ENCODE data around the gene COG2.
"Not testable (repeated sequence)": the region's sequence is repeated elsewhere in the genome, so short reads cannot be mapped to it uniquely, and the experiment has no call there.

COG2 gene, protein sequence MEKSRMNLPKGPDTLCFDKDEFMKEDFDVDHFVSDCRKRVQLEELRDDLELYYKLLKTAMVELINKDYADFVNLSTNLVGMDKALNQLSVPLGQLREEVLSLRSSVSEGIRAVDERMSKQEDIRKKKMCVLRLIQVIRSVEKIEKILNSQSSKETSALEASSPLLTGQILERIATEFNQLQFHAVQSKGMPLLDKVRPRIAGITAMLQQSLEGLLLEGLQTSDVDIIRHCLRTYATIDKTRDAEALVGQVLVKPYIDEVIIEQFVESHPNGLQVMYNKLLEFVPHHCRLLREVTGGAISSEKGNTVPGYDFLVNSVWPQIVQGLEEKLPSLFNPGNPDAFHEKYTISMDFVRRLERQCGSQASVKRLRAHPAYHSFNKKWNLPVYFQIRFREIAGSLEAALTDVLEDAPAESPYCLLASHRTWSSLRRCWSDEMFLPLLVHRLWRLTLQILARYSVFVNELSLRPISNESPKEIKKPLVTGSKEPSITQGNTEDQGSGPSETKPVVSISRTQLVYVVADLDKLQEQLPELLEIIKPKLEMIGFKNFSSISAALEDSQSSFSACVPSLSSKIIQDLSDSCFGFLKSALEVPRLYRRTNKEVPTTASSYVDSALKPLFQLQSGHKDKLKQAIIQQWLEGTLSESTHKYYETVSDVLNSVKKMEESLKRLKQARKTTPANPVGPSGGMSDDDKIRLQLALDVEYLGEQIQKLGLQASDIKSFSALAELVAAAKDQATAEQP

DNA sequence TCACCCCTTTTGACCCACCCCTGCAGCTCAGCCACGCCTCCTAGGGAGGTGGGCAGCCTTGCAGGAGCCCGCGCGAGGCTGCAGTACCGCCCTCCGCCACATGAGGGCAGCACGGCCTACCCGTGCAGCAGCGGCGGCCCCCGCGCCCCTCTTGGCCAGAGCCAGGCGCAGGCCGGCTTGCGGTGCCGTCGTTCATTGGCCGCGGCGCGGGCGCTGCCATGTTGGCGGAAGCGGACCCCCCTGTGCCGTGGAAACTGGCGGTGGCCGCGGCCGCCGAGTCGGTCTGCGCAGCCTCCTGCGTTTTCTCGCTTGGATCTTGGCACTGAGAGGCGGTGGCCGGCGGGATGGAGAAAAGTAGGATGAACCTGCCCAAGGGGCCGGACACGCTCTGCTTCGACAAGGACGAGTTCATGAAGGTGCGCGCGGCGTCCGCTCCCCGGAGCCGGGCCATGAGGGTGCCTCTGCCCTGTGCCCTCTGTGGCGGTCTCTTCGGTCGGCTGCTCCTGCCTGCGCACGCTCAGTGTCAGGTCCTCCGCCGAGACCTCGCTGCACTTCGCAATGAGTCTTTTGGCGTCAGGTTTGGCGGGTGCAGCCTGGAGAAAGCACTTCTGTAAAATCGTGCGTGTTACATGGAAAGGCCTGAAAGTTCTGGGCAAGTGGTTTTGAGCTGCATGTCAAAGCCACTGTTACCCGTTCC is at the start of gene COG2:
Gene COG2 (plus strand): TSS at position 219 of the 697 bp plus-strand sequence. CDS start 126 bp downstream, at position 345.
- peak; percentile 92 for DNase-seq

DNA sequence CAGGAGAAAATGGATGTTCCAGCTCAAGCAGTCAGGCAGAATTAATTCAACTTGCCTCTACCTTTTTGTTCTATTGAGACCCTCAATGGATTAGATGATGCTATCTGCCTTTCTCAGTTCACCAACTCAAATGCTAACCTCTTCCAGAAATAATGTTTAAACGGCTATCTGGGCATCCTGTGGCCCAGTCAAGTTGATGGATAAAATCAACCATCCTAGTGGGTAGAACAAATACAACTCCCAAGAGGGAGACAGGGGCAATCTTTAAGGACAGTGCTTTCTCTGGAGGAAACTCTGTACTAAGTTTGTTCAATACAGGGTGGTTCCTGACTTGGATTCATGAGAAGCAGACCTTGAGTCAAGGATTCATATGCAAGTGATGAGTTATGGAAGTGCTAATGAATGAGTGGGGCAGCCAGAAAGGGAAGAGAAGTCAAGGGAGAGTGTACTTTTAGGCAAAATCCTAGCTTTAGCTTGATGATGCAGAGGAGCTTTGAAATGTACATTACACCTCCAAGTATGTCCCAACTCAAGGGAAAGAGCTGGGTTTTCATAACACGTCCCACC is 49.4 kb upstream of the COG2 start:
- DNase-seq = no peak

DNA sequence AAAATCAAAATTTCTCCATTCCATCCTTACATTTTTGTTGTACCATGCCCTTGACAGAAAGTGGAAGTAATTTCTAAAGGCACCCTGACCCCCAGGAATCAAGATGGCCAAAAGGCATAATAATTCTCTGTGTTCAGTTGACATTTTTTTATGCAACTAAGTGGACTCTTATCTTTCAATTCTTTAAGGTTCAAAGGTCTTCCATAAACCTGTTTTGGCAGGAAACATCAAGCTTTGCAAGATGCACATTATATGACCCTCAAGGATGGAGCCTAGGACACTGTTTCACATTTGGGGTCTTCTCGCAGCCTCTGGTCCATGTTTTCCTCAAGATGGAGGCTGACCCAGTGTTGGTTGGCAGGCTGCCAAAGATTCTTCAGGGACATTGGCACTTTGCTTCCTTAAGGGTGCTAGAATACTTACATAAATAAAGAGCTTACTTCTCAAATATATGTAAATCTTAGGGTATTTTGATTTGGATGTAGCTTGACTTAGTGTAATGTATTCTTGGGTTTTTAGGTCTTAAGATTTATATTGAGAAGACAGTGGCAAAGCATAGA is 48.0 kb upstream of the COG2 start:
- no peak for DNase-seq

DNA sequence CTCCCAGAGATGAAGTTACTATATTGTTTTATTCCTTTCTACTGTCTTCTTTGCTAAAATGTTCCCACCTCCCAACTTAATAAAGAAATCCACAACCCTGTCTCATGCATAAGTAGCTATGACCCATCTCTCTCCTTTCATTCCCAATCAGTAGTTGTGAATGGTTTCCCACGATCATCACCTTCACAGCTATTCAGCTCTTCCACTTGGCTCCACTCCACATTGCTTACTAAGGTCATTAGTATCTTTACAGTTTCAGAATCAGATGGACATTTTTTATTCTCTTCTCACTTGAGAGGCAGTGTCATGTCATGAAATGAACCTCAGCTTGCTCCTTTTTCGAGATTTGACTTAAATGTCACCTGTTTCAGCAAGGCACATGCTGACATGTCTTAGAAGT is 47.1 kb upstream of the COG2 start:
- no peak for DNase-seq

DNA sequence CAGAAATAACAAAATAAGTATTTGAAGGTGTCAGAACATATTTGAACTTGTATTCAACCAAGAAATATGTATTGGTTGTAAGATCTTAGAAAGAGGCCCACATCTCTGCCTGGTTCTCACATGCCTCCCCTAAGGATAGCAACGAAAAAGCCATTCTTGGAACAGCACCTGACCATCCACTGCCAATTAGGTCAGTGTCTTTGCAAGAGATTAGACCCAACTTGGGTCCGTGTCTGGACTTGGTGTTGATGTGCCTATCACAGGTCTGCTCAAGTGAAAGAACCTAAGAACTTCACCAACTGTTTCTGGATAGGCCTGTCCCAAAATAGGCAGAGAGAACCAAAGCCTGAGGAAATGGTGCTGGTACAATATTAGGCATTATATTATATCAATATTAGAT is 46.0 kb upstream of the COG2 start:
- no peak for DNase-seq

DNA sequence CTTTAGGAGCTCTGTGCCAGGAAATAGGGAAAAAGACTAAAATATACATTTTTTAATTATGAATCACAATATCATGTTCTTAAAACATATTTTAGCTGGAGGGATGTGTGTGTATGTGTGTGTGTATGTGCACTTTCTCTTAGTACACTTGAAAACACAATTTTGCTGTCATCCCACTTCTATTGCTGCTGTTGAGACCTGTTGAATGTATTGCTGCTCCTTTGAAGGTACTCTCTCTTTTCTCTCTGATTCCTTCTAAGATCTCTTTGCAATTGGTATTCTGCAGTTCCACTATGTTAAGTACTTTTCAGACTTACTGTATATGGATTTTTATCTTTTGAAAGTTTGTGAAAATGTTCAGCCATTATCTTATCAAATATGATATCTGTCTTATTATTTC is 43.5 kb upstream of the COG2 start:
- DNase-seq = no peak

DNA sequence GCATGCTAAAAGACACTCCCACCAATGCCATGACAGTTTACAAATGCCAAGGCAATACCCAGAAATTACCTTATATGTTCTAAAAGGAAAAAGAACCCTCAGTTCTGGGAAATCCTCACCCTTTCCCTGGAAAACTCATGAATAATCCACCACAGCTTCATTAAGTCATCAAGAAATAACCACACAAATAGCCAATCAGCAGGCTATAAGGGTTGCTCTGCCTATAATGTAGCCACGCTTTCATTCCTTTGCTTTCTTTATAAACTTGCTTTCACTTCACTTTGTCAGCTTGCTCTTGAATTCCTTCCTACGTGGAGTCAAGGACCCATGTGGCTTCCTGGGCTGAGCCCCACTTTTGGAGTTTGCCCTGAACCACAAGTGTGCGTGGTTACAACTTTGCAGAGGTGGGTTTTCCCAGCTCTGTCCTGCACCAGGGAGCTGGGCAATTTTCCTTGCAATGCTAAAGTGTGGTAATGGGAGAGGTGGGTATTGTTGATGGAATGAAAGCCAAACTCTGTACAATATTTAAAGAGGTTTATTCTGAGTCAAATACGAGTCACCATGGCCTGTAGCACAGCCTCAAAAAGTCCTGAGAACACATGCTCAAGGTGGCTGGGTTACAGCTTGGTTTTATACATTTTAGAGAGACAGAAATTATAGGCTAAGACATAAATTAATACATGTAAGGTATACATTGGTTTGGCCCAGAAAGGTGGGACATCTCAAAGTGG is 42.2 kb upstream of the COG2 start:
- no peak for DNase-seq

DNA sequence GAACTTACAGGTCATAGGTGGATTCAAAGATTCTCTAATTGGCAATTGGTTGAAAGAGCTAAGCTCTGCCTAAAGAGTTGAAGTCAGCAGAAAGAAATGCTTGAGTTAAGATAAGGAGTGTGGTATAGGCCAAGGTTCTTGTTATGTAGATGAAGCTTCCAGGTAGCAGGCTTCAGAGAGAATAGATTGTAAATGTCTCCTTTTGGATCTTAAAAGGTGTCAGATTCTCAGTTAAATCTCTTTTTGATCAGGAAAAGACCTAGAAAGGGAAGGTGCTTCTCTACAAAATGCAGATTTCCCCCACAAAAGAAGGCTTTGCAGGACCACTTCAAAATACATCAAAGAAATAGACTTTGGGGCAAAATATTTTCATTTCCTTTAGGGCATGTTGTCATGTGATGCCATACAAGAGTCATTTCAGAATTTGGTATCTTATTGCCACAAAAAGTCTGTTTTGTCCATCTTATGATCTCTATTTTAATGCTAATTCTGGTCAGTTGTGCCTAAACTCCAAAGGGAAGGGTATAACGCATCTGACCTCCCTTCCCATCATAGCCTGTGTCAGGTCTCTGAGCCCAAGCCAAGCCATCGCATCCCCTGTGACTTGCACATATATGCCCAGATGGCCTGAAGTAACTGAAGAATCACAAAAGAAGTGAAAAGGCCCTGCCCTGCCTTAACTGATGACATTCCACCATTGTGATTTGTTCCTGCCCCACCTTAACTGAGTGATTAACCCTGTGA is 41.5 kb upstream of the COG2 start:
- DNase-seq = not testable (repeated sequence)

DNA sequence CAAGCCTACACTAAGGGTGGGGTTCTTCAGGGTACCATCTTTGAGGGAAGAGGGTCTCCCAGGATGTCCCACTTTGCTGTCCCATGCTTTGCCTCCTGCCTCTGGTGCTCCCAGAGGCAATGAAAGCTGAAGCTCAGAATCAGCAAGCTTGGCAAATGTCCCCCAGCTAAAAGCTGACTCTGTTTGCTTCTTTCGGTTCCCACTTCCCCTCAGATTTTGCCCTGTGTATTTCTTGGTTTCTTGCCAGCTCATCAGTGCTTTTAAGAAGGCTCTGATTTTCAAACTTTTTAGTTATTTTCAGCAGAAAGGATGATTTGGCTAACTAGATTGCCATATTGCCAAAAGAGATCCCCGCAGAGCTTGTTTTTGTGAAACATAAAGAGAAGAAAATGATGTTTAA is 33.1 kb upstream of the COG2 start:
- no peak for DNase-seq

DNA sequence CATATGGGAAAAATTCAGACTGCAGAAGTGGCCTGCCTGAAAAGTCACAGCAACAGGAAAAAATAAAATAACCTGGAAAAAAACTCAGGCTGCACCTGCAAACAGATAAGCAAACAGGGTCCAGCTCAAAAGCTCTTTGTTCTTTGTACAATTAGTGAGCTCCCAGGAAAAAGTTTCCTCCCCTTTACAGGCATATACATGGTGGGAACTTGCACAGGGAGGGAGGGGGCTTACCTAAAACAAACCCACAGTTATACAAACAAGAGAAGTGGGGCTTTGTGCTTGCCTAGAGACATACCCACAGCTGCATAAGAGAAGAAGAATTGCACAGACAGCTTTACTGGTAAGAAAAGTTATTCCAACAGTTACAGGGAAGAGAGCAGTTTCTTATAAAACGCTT is 31.7 kb upstream of the COG2 start:
- no peak for DNase-seq

DNA sequence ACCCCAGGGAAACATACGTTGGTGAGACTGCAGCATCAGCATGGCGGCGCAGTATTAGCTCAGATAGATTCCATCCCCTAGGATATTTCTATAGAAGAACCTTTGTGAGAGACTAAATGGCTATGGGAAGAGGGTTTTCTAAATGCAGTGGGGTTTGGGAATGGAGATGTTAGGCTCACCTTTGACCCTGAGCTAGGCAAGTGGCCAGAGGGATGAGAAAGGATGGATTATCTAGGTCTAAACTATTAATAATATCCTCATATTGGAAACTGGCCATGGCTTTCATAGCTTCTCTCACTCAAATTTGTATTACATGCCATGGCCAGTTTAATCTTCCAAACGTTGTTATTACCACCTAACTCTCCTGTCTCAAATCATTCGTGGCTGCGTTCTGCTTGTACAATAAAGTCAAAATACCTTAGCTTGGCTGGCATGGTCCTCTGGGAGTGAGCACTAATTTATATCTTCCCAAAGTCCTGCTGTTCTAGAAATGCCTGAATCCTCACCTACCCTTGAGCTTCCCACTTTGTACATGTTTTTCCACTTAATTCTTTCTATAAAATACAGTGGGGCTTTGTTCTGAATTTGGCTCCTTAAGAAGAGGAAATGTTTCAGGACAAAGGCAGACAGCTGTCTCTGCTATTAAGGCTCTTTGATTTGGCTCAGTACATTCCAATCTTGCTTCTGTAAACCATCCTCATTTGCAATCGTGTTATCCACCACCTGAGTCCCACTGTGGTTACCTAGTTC is 31.0 kb upstream of the COG2 start:
- DNase-seq = no peak

DNA sequence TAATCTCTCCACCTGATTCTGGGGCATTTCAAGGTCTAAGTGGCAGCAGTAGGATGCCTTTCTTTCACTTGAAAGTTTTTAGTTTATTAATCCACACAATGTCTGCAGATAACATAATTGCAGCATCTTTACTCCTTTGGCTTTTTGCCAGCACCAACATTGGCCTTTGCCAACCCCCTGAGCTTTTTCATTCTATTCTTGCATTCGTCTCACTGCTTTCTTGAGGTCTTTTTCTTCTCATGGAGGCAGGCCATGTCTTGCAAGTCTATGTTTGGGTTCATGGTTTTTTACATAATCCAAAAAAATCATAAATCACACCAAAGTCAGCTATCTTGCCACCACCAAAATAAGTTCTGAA is 30.4 kb upstream of the COG2 start:
- DNase-seq = no peak

DNA sequence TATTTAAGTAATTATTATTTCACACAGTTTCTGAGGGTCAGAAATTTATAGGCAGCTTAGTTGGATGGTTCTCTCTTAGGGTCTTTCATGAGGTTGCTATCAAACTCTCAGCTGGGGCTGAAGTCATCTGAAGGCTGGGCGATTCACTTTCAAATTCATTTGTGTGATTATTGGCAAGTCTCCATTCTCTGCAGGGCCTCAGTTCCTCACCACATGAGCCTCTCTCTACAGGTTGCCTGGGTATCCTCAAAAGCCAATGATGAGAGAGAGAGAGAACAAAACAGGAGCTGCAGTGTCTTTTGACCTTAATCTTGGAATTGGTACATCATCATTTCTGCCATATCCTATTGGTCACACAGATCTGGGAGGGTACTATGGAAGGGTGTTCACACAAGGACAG is 29.6 kb upstream of the COG2 start:
- DNase-seq = no peak

DNA sequence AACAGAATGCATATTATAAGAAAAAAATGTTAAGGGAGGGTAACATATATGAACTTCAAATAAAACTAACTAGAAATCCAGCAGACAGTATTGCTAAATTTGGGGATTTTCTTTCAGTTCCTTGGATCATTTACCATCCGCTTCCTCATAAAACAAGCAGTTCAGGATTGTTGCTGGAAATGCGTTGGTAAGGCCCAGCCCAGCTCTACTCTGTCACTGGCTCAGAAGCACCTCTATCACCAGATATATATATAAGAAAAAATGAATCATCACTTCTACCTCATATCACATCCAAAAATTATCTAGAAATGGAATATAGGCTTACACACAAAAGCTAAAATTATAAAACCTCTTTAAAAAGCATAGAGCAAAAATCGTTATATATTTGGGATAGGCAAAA is 28.2 kb upstream of the COG2 start:
- no peak for DNase-seq

DNA sequence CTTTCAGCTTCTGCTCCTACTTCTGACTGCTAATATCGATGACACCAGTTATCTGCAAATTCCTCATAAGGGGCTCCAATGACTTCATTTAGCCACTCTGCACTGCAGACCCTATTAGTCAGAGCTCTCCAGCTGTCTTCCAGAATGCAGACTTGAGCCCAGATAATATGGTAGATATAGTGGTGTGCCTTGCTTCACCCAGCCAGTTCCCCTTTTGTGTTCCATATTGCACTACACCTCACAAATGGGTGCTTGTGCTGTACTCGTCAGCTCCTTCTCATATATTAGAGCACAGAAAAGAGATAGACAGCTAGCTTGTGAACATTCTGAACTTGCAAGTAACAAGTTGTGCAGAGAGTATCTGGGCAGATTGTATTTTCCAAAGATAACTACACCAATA is 23.7 kb upstream of the COG2 start:
- no peak for DNase-seq

DNA sequence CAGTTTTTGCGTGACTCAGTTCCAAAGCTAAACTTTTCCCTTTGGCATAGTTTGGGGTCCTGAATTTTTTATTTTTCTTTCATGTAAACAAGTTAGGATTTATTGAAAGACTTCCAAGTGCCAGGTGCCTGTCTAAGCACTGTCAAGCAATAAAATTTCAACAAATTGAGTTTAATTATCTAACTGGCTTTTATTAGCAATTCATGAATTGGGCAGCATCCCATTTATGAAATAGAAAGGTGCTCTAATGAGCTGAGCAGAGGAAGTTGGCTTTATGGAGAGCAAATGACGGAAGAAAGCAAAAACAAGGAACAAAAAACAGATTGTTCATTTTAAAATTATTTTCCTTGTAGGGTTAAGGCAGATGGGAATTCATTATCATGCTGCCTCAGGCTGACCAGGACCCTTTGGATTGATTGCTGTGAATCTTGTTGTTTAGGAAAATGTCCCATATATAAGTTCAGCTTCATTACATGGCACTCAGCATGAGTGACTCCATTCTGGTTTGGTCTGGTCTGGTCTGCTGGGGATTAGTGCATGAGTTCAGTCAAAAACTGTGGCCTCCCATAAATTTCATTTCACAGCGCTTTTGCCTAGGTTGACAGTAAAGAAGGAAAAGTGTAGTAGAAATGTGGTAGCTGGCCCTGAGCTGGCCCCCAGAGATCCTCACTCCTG is 21.5 kb upstream of the COG2 start:
- DNase-seq = no peak

DNA sequence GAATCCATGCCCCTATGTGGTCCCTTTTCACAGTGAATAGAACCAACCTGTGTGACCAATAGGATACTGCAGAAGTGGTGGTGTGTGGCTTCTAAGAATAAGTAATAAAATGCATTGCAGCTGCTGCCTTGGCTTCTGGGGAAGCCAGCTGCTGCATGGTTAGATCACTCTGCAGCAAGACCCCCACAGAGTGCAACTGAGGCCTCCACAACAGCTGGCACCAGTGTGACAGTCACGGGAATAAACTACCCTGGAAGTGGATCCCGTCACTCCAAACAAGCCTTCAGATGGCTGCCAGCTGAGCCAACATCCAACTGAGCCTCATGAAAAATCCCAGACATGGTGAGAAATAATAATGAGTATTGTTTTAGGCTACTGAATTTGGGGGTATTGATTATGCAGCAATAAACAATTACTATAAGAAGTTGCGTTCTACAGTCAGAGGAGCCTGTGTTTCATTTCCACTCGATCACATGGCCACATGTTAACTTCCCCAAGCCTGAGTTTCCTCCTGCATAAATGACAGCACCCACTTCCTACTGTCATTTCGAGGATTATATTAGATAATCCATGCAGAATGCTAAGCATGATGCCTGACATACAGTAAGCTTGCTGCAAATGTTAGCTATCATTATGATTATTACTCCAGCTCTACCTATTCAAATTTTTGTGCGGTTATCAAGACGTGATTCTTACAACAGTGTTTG is 20.8 kb upstream of the COG2 start:
- no peak for DNase-seq

DNA sequence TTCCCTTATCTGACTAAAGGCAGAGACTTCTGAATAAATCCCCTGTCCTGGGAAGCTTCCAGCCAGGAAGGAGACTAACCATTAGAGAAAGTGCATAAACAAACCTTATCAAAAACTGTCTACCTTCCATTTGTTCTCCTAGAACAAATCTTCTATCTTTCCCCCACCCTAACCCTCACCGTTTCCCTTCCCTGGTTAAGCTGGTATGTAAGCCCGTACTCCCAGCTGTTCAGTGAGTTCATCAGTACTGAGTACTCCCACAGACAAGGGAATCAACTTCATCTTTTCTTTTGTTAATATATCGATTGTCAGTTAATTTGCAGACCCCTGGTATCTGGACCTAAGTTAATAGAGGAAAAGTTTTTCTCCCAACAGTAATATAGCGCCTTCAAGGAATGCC is 20.1 kb upstream of the COG2 start:
- DNase-seq = no peak

DNA sequence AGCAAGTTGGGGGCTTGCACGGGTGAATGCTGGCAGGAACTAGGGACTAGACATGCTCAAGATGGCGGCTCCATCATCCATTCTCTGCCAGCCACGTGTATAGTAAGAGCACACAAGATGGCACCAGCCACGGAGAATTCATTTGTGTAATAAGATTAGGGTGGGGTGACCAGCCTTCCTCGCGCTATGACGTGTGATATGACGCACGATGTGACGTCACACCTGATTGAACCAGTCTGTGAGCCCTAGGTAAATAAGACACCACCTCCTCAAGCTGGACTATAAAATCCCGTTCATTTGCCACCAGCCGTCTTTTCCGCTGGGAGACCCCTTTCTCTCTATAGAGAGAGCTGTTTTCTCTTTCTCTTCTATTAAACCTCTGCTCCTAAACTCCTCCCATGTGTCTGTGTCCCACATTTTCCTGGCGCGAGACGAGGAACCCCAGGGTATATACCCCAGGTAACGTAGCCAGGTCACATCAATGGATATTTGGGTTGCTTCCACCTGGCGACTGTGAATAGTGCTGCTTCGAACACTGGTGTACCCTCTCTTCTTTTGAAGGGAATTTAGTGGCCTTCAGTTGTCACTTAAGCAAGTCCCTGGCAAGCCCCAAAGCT is 18.1 kb upstream of the COG2 start:
- DNase-seq = no peak

Data from CD4-positive, alpha-beta T cell treated with Interleukin-4 for 4 hours (primary cell).